ENCODE results near the gene OBI1. TPM values are rescaled to one million over a fixed set of nuclear protein-coding genes. Genes with fewer than 3 reads are reported as not detected.

Gene OBI1
- total RNA-seq, 1 donor from 2014 or later: 22.3 TPM

DNA sequence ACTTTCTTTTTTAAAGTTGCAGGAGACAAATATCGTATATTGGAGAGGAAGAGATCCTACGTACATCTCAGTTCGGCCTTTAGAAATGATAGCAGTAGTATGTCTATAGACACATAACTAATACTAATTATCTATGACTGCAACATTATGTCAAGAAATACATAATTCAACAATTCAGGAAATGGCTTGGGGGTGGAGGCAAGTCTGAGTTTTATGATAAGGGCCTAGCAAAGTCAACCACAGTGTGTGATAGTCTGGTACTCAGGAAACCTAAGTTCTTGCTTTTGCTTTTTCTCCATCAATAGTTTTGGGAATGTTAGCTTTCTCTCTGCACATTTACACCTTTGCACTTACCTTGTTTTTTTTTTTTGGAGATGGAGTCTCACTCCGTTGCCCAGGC lies 27.5 kb upstream of the OBI1 start:
- H3K27me3 Mint-ChIP-seq: peaks cover 12% of the 10 kb centered on the region
- H3K36me3 Mint-ChIP-seq (ENCODE audit: insufficient read depth): no peaks in the 10 kb centered on the region

DNA sequence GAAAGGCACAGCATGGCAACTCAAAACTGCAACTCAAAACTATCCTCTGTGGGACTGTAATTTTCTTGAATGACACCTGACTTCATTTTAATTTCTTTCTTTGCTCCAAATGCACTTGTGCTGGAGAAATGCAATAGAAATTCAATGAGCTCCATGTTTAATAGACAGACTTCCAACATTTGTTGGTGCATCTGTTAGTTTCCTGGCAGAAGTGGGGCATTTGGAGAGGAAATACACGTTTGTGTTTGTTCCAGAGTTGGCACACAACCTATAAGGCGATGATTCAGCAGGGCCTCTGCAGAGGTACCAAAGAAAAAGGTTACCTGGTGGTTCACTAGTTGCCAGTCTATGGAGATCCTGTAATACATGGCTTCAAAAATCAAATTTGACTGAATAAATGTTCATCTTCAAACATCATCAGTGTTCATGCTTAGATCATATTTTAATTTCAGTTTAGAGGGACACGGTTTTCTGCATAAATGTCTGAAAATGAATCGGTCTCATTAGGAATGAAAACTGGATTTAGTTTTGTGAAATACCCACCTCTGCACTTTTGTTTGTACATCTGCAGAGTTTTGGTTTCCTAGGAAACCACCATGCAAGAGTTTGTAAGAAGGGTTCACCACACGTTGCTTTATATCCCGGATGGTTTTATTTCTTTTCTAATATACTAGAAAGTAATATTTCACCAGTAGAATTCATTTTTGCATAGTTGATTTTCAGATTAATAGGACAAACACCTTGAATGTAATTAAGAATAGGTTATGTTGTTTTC lies 21.8 kb upstream of the OBI1 start:
- no peak for DNase-seq (ENCODE audit: low spot score, unreplicated experiment)
- no peaks in the 10 kb centered on the region for H3K4me1 Mint-ChIP-seq (ENCODE audit: low read depth)
- H3K27me3 Mint-ChIP-seq: no peaks in the 10 kb centered on the region

More for the DNA sequence above, 27.5 kb upstream of the OBI1 start:
- no peak overlapping the region for H3K27ac Mint-ChIP-seq
- TF ChIP-seq, protein P1, sequence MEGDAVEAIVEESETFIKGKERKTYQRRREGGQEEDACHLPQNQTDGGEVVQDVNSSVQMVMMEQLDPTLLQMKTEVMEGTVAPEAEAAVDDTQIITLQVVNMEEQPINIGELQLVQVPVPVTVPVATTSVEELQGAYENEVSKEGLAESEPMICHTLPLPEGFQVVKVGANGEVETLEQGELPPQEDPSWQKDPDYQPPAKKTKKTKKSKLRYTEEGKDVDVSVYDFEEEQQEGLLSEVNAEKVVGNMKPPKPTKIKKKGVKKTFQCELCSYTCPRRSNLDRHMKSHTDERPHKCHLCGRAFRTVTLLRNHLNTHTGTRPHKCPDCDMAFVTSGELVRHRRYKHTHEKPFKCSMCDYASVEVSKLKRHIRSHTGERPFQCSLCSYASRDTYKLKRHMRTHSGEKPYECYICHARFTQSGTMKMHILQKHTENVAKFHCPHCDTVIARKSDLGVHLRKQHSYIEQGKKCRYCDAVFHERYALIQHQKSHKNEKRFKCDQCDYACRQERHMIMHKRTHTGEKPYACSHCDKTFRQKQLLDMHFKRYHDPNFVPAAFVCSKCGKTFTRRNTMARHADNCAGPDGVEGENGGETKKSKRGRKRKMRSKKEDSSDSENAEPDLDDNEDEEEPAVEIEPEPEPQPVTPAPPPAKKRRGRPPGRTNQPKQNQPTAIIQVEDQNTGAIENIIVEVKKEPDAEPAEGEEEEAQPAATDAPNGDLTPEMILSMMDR (IDR thresholded peaks at IDR 0.05; ENCODE audit: unreplicated experiment): no peak
- H3K4me1 Mint-ChIP-seq (ENCODE audit: low read depth): no peaks in the 10 kb centered on the region
- peaks cover 7% of the 10 kb centered on the region for H3K9me3 Mint-ChIP-seq (ENCODE audit: low read depth)
- no peak overlapping the region for H3K4me3 Mint-ChIP-seq (ENCODE audit: low read depth)
- no peak for DNase-seq (ENCODE audit: low spot score, unreplicated experiment)

DNA sequence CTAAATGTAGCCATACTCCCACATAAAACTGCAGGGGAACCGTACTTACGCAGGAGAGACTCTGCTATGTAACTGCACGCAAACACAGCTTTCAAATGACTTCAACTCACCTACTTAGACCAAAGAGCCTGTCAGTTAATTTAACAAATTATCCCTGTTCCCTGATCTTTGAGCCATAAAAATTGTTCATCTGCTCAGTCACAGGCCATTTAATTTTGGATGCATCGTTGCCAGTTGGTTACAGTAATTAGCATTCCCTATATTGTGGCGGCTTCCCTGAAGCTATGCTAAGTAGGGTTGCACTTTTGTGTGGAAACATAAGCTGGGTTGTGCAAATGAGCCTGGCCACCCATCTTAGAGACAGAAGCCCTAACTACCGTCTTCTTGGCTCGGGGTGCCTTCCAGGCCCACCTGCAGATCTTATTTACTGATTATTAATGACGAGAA lies 21.2 kb upstream of the OBI1 start:
- Mint-ChIP-seq H3K27me3 (no peaks in the 10 kb centered on the region), H3K36me3 (ENCODE audit: insufficient read depth) (no peaks in the 10 kb centered on the region), H3K9me3 (ENCODE audit: low read depth) (peaks cover 7% of the 10 kb centered on the region), H3K4me1 (ENCODE audit: low read depth) (no peaks in the 10 kb centered on the region), H3K4me3 (ENCODE audit: low read depth) (no peak overlapping the region), H3K27ac (no peak overlapping the region)
- TF ChIP-seq, protein P1 (IDR thresholded peaks at IDR 0.05; ENCODE audit: unreplicated experiment): no peak
- no peak for DNase-seq (ENCODE audit: low spot score, unreplicated experiment)

More for the DNA sequence above, 21.8 kb upstream of the OBI1 start:
- H3K9me3 Mint-ChIP-seq (ENCODE audit: low read depth): peaks cover 7% of the 10 kb centered on the region
- TF ChIP-seq, protein P1 (IDR thresholded peaks at IDR 0.05; ENCODE audit: unreplicated experiment): no peak
- no peak overlapping the region for H3K27ac Mint-ChIP-seq
- H3K36me3 Mint-ChIP-seq (ENCODE audit: insufficient read depth): no peaks in the 10 kb centered on the region
- no peak overlapping the region for H3K4me3 Mint-ChIP-seq (ENCODE audit: low read depth)

DNA sequence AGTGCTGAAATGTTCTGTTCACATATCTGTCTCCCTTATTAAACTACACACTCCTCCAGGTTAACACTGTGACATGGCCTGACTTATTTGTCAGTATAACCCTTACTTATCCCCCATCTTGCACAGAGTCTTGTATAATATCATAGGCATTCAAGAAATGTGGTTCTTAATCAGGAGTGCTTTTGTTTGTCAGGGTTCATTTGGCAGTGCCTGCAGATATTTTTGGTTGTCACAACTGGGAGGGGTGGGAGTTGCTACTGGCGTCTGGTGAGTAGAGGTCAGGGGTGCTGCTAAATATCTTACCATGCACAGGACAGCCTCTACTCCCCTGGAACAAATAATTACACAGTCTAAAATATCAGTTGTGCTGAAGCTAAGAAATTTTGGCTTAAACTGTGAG lies 20.4 kb upstream of the OBI1 start:
- Mint-ChIP-seq H3K27ac (no peak overlapping the region), H3K27me3 (no peaks in the 10 kb centered on the region), H3K4me1 (ENCODE audit: low read depth) (no peaks in the 10 kb centered on the region), H3K36me3 (ENCODE audit: insufficient read depth) (no peaks in the 10 kb centered on the region), H3K4me3 (ENCODE audit: low read depth) (no peak overlapping the region), H3K9me3 (ENCODE audit: low read depth) (peaks cover 7% of the 10 kb centered on the region)
- DNase-seq (ENCODE audit: low spot score, unreplicated experiment): no peak
- TF ChIP-seq, protein P1 (IDR thresholded peaks at IDR 0.05; ENCODE audit: unreplicated experiment): no peak

DNA sequence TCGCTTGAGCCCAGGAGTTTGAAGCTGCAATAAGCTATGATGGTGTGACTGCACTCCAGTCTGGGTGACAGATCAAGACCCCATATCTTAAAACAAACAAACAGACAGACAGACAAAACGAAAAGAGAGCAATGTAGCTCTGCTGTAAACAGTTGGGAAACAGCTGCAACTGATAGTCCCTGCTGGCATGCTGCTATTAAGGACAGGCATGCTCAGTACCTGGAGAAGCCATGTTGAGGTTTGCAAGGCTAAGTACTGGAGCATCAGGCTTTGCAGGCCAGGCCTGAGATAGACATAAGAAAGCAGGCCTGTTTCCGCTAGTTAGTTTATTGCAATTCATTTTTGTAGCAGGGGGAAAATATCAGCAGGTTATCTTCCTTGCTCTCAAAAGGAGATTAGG lies 16.2 kb upstream of the OBI1 start:
- Mint-ChIP-seq H3K9me3 (ENCODE audit: low read depth) (no peaks in the 10 kb centered on the region), H3K36me3 (ENCODE audit: insufficient read depth) (no peaks in the 10 kb centered on the region), H3K27me3 (peaks cover 11% of the 10 kb centered on the region), H3K4me1 (ENCODE audit: low read depth) (no peaks in the 10 kb centered on the region), H3K27ac (no peak overlapping the region), H3K4me3 (ENCODE audit: low read depth) (no peak overlapping the region)
- DNase-seq (ENCODE audit: low spot score, unreplicated experiment): no peak
- TF ChIP-seq, protein P1 (IDR thresholded peaks at IDR 0.05; ENCODE audit: unreplicated experiment): no peak

All from progenitor cell of endocrine pancreas (in vitro differentiated cells).